H1 (cell line): ENCODE measurements around the gene EOLA1. TPM values are rescaled to one million over a fixed set of nuclear protein-coding genes. Genes with fewer than 3 reads are reported as not detected.

Experiments
- POLR2A ChIP-seq, 2 experiments: IDR thresholded peaks; 1 replicate in 1 of 2; 2 replicates in 1 of 2; pipeline ENCODE4 v1.6.1; 2011; ENCODE audit warnings: low read depth in 2 of 2, low read length in 2 of 2, mild to moderate bottlenecking in 2 of 2; ENCODE audit errors: control extremely low read depth in 1 of 2
- polyA plus RNA-seq, 7 experiments: library from polyadenylated mRNA; depleted of rRNA in 3 of 7; stranded (reverse) in 5 of 7; unstranded in 2 of 7; fragments of >200 nt in 5 of 7; fragments of 200-250 nt in 2 of 7; gene quantifications; 1 replicate in 5 of 7; 2 replicates in 1 of 7; 4 replicates in 1 of 7; pipeline versions ENCODE4 v1.2.1 to v1.2.3, GENCODE V29; 2011 to 2013; ENCODE audit warnings: missing spikeins in 2 of 7, mixed read lengths in 2 of 7
- total RNA-seq: library from RNA; stranded (reverse); fragmentation: NEBNext Ultra II Directional; extraction: Animal tissue kit (Norgen Biotek cat#: 25700); gene quantifications from 2 replicates; pipeline ENCODE4 v1.2.1, GENCODE V29; 2021
- TF ChIP-seq, protein P1 (sequence below): fragments of 300-600 bp; sonication (generic); IDR thresholded peaks from 2 replicates; pipeline ENCODE4 v1.7.1; 2012; ENCODE audit warnings: low read length, moderate library complexity, mild to moderate bottlenecking, inconsistent platforms; ENCODE audit not compliant: insufficient replicate concordance

Gene EOLA1
- total and polyA plus RNA-seq, 2 of the 8 experiments (the other 6 are each of a cell fraction or from before 2014, with no cell fraction given): 5.4 to 7.6 TPM

GRCh38 chrX:149497054-149497453 is 43.8 kb upstream of the EOLA1 start (continued):
- TF ChIP-seq, protein P1, sequence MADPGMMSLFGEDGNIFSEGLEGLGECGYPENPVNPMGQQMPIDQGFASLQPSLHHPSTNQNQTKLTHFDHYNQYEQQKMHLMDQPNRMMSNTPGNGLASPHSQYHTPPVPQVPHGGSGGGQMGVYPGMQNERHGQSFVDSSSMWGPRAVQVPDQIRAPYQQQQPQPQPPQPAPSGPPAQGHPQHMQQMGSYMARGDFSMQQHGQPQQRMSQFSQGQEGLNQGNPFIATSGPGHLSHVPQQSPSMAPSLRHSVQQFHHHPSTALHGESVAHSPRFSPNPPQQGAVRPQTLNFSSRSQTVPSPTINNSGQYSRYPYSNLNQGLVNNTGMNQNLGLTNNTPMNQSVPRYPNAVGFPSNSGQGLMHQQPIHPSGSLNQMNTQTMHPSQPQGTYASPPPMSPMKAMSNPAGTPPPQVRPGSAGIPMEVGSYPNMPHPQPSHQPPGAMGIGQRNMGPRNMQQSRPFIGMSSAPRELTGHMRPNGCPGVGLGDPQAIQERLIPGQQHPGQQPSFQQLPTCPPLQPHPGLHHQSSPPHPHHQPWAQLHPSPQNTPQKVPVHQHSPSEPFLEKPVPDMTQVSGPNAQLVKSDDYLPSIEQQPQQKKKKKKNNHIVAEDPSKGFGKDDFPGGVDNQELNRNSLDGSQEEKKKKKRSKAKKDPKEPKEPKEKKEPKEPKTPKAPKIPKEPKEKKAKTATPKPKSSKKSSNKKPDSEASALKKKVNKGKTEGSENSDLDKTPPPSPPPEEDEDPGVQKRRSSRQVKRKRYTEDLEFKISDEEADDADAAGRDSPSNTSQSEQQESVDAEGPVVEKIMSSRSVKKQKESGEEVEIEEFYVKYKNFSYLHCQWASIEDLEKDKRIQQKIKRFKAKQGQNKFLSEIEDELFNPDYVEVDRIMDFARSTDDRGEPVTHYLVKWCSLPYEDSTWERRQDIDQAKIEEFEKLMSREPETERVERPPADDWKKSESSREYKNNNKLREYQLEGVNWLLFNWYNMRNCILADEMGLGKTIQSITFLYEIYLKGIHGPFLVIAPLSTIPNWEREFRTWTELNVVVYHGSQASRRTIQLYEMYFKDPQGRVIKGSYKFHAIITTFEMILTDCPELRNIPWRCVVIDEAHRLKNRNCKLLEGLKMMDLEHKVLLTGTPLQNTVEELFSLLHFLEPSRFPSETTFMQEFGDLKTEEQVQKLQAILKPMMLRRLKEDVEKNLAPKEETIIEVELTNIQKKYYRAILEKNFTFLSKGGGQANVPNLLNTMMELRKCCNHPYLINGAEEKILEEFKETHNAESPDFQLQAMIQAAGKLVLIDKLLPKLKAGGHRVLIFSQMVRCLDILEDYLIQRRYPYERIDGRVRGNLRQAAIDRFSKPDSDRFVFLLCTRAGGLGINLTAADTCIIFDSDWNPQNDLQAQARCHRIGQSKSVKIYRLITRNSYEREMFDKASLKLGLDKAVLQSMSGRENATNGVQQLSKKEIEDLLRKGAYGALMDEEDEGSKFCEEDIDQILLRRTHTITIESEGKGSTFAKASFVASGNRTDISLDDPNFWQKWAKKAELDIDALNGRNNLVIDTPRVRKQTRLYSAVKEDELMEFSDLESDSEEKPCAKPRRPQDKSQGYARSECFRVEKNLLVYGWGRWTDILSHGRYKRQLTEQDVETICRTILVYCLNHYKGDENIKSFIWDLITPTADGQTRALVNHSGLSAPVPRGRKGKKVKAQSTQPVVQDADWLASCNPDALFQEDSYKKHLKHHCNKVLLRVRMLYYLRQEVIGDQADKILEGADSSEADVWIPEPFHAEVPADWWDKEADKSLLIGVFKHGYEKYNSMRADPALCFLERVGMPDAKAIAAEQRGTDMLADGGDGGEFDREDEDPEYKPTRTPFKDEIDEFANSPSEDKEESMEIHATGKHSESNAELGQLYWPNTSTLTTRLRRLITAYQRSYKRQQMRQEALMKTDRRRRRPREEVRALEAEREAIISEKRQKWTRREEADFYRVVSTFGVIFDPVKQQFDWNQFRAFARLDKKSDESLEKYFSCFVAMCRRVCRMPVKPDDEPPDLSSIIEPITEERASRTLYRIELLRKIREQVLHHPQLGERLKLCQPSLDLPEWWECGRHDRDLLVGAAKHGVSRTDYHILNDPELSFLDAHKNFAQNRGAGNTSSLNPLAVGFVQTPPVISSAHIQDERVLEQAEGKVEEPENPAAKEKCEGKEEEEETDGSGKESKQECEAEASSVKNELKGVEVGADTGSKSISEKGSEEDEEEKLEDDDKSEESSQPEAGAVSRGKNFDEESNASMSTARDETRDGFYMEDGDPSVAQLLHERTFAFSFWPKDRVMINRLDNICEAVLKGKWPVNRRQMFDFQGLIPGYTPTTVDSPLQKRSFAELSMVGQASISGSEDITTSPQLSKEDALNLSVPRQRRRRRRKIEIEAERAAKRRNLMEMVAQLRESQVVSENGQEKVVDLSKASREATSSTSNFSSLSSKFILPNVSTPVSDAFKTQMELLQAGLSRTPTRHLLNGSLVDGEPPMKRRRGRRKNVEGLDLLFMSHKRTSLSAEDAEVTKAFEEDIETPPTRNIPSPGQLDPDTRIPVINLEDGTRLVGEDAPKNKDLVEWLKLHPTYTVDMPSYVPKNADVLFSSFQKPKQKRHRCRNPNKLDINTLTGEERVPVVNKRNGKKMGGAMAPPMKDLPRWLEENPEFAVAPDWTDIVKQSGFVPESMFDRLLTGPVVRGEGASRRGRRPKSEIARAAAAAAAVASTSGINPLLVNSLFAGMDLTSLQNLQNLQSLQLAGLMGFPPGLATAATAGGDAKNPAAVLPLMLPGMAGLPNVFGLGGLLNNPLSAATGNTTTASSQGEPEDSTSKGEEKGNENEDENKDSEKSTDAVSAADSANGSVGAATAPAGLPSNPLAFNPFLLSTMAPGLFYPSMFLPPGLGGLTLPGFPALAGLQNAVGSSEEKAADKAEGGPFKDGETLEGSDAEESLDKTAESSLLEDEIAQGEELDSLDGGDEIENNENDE: no peak
- TF ChIP-seq POLR2A (IDR thresholded peaks at IDR 0.05; ENCODE audit: control extremely low read depth in 1 of 2, low read depth in 2 of 2, low read length in 2 of 2): no peak
- TF ChIP-seq, all 59 proteins: peak for 0
